Glomerular endothelial cell (primary cell): ENCODE data around the gene PPA1. TPM values are rescaled to one million over a fixed set of nuclear protein-coding genes. Genes with fewer than 3 reads are reported as not detected.
"Not testable (repeated sequence)": the region's sequence is repeated elsewhere in the genome, so short reads cannot be mapped to it uniquely, and the experiment has no call there.

Experiments used
- DNase-seq: peaks from one replicate; pipeline ENCODE4 v3.0.0-alpha.2; 2011; ENCODE audit warnings: low read depth, low spot score; ENCODE audit errors: extremely low read depth
- total RNA-seq: library from RNA; depleted of rRNA; stranded (reverse); fragments of >200 nt; gene quantifications from 2 replicates; pipeline ENCODE4 v1.2.3, GENCODE V29; 2015

Gene PPA1
- total RNA-seq, 1 donor from 2014 or later = 93.2 TPM

- DNase-seq = no peak
Observed at GRCh38 chr10:70222340-70222794, 10.9 kb downstream of the PPA1 start.

- no peak for DNase-seq
Observed at GRCh38 chr10:70221030-70221429, 12.2 kb downstream of the PPA1 start.

- no peak for DNase-seq
Observed at GRCh38 chr10:70212879-70213278, 20.4 kb downstream of the PPA1 start.

- DNase-seq = no peak
Observed at GRCh38 chr10:70212277-70212676, 21.0 kb downstream of the PPA1 start.

GRCh38 chr10:70206762-70207161 lies 26.5 kb downstream of the PPA1 start:
- no peak for DNase-seq

- DNase-seq = no peak
Observed at GRCh38 chr10:70201105-70201504, 32.1 kb downstream of the PPA1 start.

GRCh38 chr10:70198696-70199466 lies 34.3 kb downstream of the PPA1 start:
- no peak for DNase-seq

GRCh38 chr10:70197235-70197945 lies 35.8 kb downstream of the PPA1 start:
- DNase-seq = no peak

- no peak for DNase-seq
Observed at GRCh38 chr10:70193391-70193844, 39.8 kb downstream of the PPA1 start.

GRCh38 chr10:70192326-70192968 lies 40.8 kb downstream of the PPA1 start:
- no peak for DNase-seq

GRCh38 chr10:70191972-70192305 lies 41.3 kb downstream of the PPA1 start:
- no peak for DNase-seq

GRCh38 chr10:70191161-70191971 lies 41.9 kb downstream of the PPA1 start:
- DNase-seq = no peak

- no peak for DNase-seq
Observed at GRCh38 chr10:70190581-70190980, 42.6 kb downstream of the PPA1 start.

GRCh38 chr10:70190102-70190501 lies 43.1 kb downstream of the PPA1 start:
- DNase-seq = no peak

GRCh38 chr10:70188768-70189167 lies 44.5 kb downstream of the PPA1 start:
- no peak for DNase-seq

- DNase-seq = no peak
Observed at GRCh38 chr10:70186571-70186970, 46.7 kb downstream of the PPA1 start.

- DNase-seq = no peak
Observed at GRCh38 chr10:70186090-70186489, 47.1 kb downstream of the PPA1 start.

GRCh38 chr10:70183304-70183703 lies 49.9 kb downstream of the PPA1 start:
- DNase-seq = no peak

- DNase-seq = not testable (repeated sequence)
Observed at GRCh38 chr10:70179209-70179608, 54.0 kb downstream of the PPA1 start.

- DNase-seq = no peak
Observed at GRCh38 chr10:70178139-70178725, 55.0 kb downstream of the PPA1 start.
